SK-N-SH (cell line): ENCODE results near the gene HRH3. TPM values are rescaled to one million over a fixed set of nuclear protein-coding genes. Genes with fewer than 3 reads are reported as not detected.

Experiments
- CTCF ChIA-PET: fragments of 300-600, 350-600 bp; formaldehyde crosslinking; extraction: SDS; loops from one replicate; lab custom pipeline; 2021; lab: Yijun Ruan, JAX
- POLR2A ChIA-PET: fragments of 350-600 bp; sonication (Branson Sonifier 250); formaldehyde crosslinking; extraction: SDS; loops from one replicate; lab custom pipeline; 2020; ENCODE audit warnings: antibody characterized with exemption, inconsistent platforms; lab: Yijun Ruan, JAX
- DNase-seq: peaks from one replicate; pipeline ENCODE4 v3.0.0; 2012
- H2AFZ ChIP-seq: fragments of 200-600 bp; sonication (generic); 2 replicates; pipeline ENCODE4 v1.8.1; 2016; ENCODE audit warnings: antibody characterized with exemption, mild to moderate bottlenecking, low read depth
- H3F3A ChIP-seq: fragments of 200-600 bp; sonication (generic); replicated peaks from 2 replicates; pipeline ENCODE3; 2016; ENCODE audit warnings: antibody characterized with exemption, mild to moderate bottlenecking; ENCODE audit not compliant: insufficient read depth
- H3K27ac ChIP-seq, 2 experiments: fragments of 200-500 bp in 1 of 2; fragments of 200-600 bp in 1 of 2; sonication (Bioruptor generic) in 1 of 2; sonication (generic), shearing (Covaris generic) in 1 of 2; 2 replicates each; pipeline versions ENCODE4 v1.5.1 to v1.6.1; 2014 to 2016; ENCODE audit warnings: low read depth in 2 of 2, inconsistent platforms in 1 of 2, low read length in 1 of 2, mild to moderate bottlenecking in 1 of 2, mixed read lengths in 1 of 2
- H3K27me3 ChIP-seq: fragments of 200-600 bp; sonication (generic), shearing (Covaris generic); 2 replicates; pipeline ENCODE4 v1.6.1; 2016; ENCODE audit warnings: mixed run types; ENCODE audit not compliant: insufficient read depth
- H3K36me3 ChIP-seq, 2 experiments: fragments of 200-500 bp in 1 of 2; fragments of 200-600 bp in 1 of 2; sonication (Bioruptor generic) in 1 of 2; sonication (generic) in 1 of 2; replicated peaks in 1 of 2; 2 replicates each; pipeline versions ENCODE3 to v1.5.1; 2014 to 2016; ENCODE audit warnings: low read length in 1 of 2, mild to moderate bottlenecking in 1 of 2; ENCODE audit not compliant: insufficient read depth in 2 of 2, control insufficient read depth in 1 of 2
- H3K4me1 ChIP-seq, 2 experiments: fragments of 200-500 bp in 1 of 2; fragments of 200-600 bp in 1 of 2; sonication (Bioruptor generic) in 1 of 2; sonication (generic), shearing (Covaris generic) in 1 of 2; 2 replicates each; pipeline versions ENCODE4 v1.5.1 to v1.6.1; 2014 to 2016; ENCODE audit warnings: low read depth in 1 of 2, low read length in 1 of 2, mixed run types in 1 of 2; ENCODE audit not compliant: insufficient read depth in 2 of 2, control insufficient read depth in 1 of 2
- H3K4me2 ChIP-seq: fragments of 200-600 bp; sonication (generic), shearing (Covaris generic); 2 replicates; pipeline ENCODE4 v1.6.1; 2017; ENCODE audit warnings: mixed run types
- H3K4me3 ChIP-seq, 2 experiments: fragments of 200-500 bp in 1 of 2; fragments of 200-600 bp in 1 of 2; sonication (Bioruptor generic) in 1 of 2; sonication (generic), shearing (Covaris generic) in 1 of 2; 2 replicates each; pipeline versions ENCODE4 v1.5.1 to v1.8.1; 2014 to 2016; ENCODE audit warnings: low read depth in 2 of 2, inconsistent platforms in 1 of 2, low read length in 1 of 2, mild to moderate bottlenecking in 1 of 2, mixed read lengths in 1 of 2, moderate library complexity in 1 of 2
- H3K79me2 ChIP-seq: fragments of 200-600 bp; sonication (generic); 2 replicates; pipeline ENCODE4 v1.8.1; 2017; ENCODE audit warnings: mild to moderate bottlenecking; ENCODE audit not compliant: insufficient read depth
- H3K9ac ChIP-seq: fragments of 200-600 bp; sonication (generic); 2 replicates; pipeline ENCODE4 v1.6.1; 2017; ENCODE audit warnings: mixed run types
- H3K9me2 ChIP-seq: fragments of 200-600 bp; sonication (generic); 2 replicates; pipeline ENCODE4 v1.6.1; 2017; ENCODE audit warnings: mixed run types
- H3K9me3 ChIP-seq: fragments of 200-600 bp; sonication (generic); 2 replicates; pipeline ENCODE4 v1.6.1; 2017; ENCODE audit warnings: mixed run types, mild to moderate bottlenecking, moderate library complexity
- H4K20me1 ChIP-seq: fragments of 200-600 bp; sonication (generic); 2 replicates; pipeline ENCODE4 v1.6.1; 2017; ENCODE audit warnings: mild to moderate bottlenecking, mixed run types; ENCODE audit not compliant: insufficient read depth
- EZH2phosphoT487 ChIP-seq: fragments of 200-600 bp; sonication (generic); IDR thresholded peaks from 2 replicates; pipeline ENCODE4 v1.6.1; 2017; ENCODE audit warnings: low read depth, mixed run types, mild to moderate bottlenecking, antibody characterized with exemption, moderate library complexity, borderline replicate concordance
- FOSL2 ChIP-seq: IDR thresholded peaks from 2 replicates; pipeline ENCODE4 v1.4.0; 2012; ENCODE audit warnings: low read depth, mild to moderate bottlenecking, moderate library complexity, borderline replicate concordance
- FOXJ3 ChIP-seq: sonication (generic); formaldehyde crosslinking; IDR thresholded peaks from 2 replicates; pipeline ENCODE4 v1.5.1; 2020; ENCODE audit warnings: mild to moderate bottlenecking, missing genetic modification reagents
- FOXM1 ChIP-seq: IDR thresholded peaks from 2 replicates; pipeline ENCODE4 v1.4.0; 2012; ENCODE audit warnings: low read depth, mild to moderate bottlenecking
- GABPA ChIP-seq: IDR thresholded peaks from 2 replicates; pipeline ENCODE4 v1.4.0; 2012; ENCODE audit warnings: low read depth, mild to moderate bottlenecking
- IRF3 ChIP-seq: fragments of 150-350 bp; IDR thresholded peaks from 2 replicates; pipeline ENCODE4 v1.6.1; 2016; ENCODE audit warnings: mild to moderate bottlenecking, low read depth, low read length
- MAX ChIP-seq: IDR thresholded peaks from 2 replicates; pipeline ENCODE4 v1.4.0; 2012; ENCODE audit warnings: low read depth
- MXI1 ChIP-seq: IDR thresholded peaks from 2 replicates; pipeline ENCODE4 v1.6.1; 2012; ENCODE audit warnings: mild to moderate bottlenecking, low read depth, low read length, improper control_type of control experiment
- POLR2AphosphoS5 ChIP-seq: IDR thresholded peaks from 2 replicates; pipeline ENCODE4 v1.6.1; 2012; ENCODE audit warnings: low read depth, low read length
- RAD21 ChIP-seq: IDR thresholded peaks from 2 replicates; pipeline ENCODE4 v1.6.1; 2012; ENCODE audit warnings: mild to moderate bottlenecking, low read length
- RCOR1 ChIP-seq: fragments of 150-350 bp; IDR thresholded peaks from 2 replicates; pipeline ENCODE4 v1.6.1; 2017; ENCODE audit warnings: antibody characterized with exemption, low read length
- SMC3 ChIP-seq: IDR thresholded peaks from 2 replicates; pipeline ENCODE4 v1.6.1; 2012; ENCODE audit warnings: low read depth, low read length, improper control_type of control experiment
- TAF1 ChIP-seq: IDR thresholded peaks from 2 replicates; pipeline ENCODE4 v1.6.1; 2012; ENCODE audit warnings: low read depth, mild to moderate bottlenecking, low read length, moderate library complexity, borderline replicate concordance
- TEAD4 ChIP-seq: IDR thresholded peaks from 2 replicates; pipeline ENCODE4 v1.4.0; 2012; ENCODE audit warnings: mild to moderate bottlenecking, borderline replicate concordance; ENCODE audit not compliant: insufficient read depth
- USF1 ChIP-seq: IDR thresholded peaks from 2 replicates; pipeline ENCODE4 v1.4.0; 2012; ENCODE audit warnings: low read depth, borderline replicate concordance
- ZBTB33 ChIP-seq: IDR thresholded peaks from 2 replicates; pipeline ENCODE4 v1.4.0; 2012; ENCODE audit warnings: low read depth, borderline replicate concordance
- WGBS: methylation state at CpG from one replicate; pipeline ENCODE4 v1.1.6; 2017; ENCODE audit warnings: low lambda C conversion rate; 5-methylcytosine and 5-hydroxymethylcytosine counted together
- polyA plus RNA-seq, 3 experiments: library from polyadenylated mRNA; depleted of rRNA; stranded (reverse); fragments of >200 nt; gene quantifications; 2 replicates each; pipeline ENCODE4 v1.2.3, GENCODE V29; 2012

HRH3 gene
- polyA plus RNA-seq, 1 of the 3 experiments (the other 2 are of a cell fraction) = 0.02 TPM

GRCh38 chr20:62228982-62229545, 9.0 kb upstream of the HRH3 start:
- Histone ChIP-seq H3K4me1 (peaks cover 0 to 21% of the 10 kb centered on the region in 2 experiments; a peak in 1 of 4 replicates), H3K79me2 (no peaks in the 10 kb centered on the region), H3K36me3 (no peaks in the 10 kb centered on the region), H3K9me3 (no peaks in the 10 kb centered on the region), H3K9me2 (no peaks in the 10 kb centered on the region), H2AFZ (no peak overlapping the region), H3K27ac (no peak overlapping the region), H3K27me3 (peaks cover 16% of the 10 kb centered on the region; the same call in 1 of the 2 replicates), H3K4me3 (no peak overlapping the region), H3K4me2 (no peak overlapping the region), H3K9ac (no peak overlapping the region)
- 77% methylated on average over 7 of the region's 7 CpGs for WGBS
- CTCF ChIA-PET = no interaction called here
- POLR2A ChIA-PET = no interaction called here
- no peak for TF ChIP-seq FOSL2
- TF ChIP-seq FOXM1 = no peak
- no peak for TF ChIP-seq USF1
- no peak for TF ChIP-seq FOXJ3 (CRISPR knock-in tag)
- no peak for TF ChIP-seq IRF3
- no peak for TF ChIP-seq MXI1
- no peak for TF ChIP-seq SMC3
- no peak for TF ChIP-seq EZH2phosphoT487
- no peak for TF ChIP-seq TAF1
- TF ChIP-seq ZBTB33 = no peak
- no peak for TF ChIP-seq GABPA
- no peak for TF ChIP-seq RCOR1
- no peak for TF ChIP-seq POLR2AphosphoS5
- no peak for TF ChIP-seq RAD21
- TF ChIP-seq TEAD4 = no peak
- no peak for TF ChIP-seq MAX
- TF ChIP-seq, all 33 proteins: peak for 0
- H4K20me1 ChIP-seq = no peaks in the 10 kb centered on the region
- no peak for DNase-seq
- peaks cover 7% of the 10 kb centered on the region for H3F3A ChIP-seq
